Measurements from ENCODE around the gene HIVEP1.

- TF ChIP-seq, protein P1, sequence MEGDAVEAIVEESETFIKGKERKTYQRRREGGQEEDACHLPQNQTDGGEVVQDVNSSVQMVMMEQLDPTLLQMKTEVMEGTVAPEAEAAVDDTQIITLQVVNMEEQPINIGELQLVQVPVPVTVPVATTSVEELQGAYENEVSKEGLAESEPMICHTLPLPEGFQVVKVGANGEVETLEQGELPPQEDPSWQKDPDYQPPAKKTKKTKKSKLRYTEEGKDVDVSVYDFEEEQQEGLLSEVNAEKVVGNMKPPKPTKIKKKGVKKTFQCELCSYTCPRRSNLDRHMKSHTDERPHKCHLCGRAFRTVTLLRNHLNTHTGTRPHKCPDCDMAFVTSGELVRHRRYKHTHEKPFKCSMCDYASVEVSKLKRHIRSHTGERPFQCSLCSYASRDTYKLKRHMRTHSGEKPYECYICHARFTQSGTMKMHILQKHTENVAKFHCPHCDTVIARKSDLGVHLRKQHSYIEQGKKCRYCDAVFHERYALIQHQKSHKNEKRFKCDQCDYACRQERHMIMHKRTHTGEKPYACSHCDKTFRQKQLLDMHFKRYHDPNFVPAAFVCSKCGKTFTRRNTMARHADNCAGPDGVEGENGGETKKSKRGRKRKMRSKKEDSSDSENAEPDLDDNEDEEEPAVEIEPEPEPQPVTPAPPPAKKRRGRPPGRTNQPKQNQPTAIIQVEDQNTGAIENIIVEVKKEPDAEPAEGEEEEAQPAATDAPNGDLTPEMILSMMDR (IDR thresholded peaks at IDR 0.05) = no peak
- no peak for TF ChIP-seq REST (IDR thresholded peaks at IDR 0.05; ENCODE audit: insufficient read depth in 1 of 2, low read depth in 2 of 2, low read length in 1 of 2)
- no peak for TF ChIP-seq POLR2AphosphoS5 (IDR thresholded peaks at IDR 0.05; ENCODE audit: low read depth, low read length)
- no peak for TF ChIP-seq TCF7L2 (IDR thresholded peaks at IDR 0.05; ENCODE audit: low read depth, low read length)
- TF ChIP-seq SIN3A (IDR thresholded peaks at IDR 0.05; ENCODE audit: borderline replicate concordance, insufficient read depth, low read depth, low read length) = no peak
Measured at GRCh38 chr6:12028213-12028612, 16.1 kb downstream of the HIVEP1 start.

Data from Panc1 (cell line).